ENCODE data around the gene OR5T3. TPM values are rescaled to one million over a fixed set of nuclear protein-coding genes. Genes with fewer than 3 reads are reported as not detected.
A peak's percentile ranks its signal among the peaks of the same experiment; 100 is the strongest.
"Not testable (repeated sequence)": the region's sequence is repeated elsewhere in the genome, so short reads cannot be mapped to it uniquely, and the experiment has no call there.

Gene OR5T3
- total RNA-seq, result not detected in 2 replicates

DNA sequence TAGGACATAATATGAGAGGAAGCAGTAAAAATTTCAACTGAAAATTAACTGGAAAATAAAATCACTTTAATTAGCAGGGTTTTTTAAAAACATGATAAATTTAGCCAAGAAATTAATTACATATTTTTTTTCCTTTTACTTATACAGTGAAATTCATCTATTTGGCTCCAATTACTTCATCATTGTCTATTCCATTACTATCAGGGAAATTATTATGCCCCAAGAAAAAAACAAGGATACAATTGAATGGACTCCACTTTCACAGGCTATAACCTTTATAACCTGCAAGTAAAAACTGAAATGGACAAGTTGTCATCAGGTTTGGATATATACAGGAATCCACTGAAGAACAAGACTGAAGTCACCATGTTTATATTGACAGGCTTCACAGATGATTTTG is at the start of gene OR5T3:
Gene OR5T3 (plus strand): TSS at position 301 of the 400 bp plus-strand sequence. CDS start 0 bp downstream, at position 301.
- no peaks in the 10 kb centered on the region for H3K27me3 ChIP-seq (ENCODE audit: control insufficient read depth, insufficient read depth, low read length)
- H3K4me3 ChIP-seq (ENCODE audit: low read depth, low read length), result no peak within 1 kb of the TSS
- no peak for FAIRE-seq
- TF ChIP-seq, protein P1, sequence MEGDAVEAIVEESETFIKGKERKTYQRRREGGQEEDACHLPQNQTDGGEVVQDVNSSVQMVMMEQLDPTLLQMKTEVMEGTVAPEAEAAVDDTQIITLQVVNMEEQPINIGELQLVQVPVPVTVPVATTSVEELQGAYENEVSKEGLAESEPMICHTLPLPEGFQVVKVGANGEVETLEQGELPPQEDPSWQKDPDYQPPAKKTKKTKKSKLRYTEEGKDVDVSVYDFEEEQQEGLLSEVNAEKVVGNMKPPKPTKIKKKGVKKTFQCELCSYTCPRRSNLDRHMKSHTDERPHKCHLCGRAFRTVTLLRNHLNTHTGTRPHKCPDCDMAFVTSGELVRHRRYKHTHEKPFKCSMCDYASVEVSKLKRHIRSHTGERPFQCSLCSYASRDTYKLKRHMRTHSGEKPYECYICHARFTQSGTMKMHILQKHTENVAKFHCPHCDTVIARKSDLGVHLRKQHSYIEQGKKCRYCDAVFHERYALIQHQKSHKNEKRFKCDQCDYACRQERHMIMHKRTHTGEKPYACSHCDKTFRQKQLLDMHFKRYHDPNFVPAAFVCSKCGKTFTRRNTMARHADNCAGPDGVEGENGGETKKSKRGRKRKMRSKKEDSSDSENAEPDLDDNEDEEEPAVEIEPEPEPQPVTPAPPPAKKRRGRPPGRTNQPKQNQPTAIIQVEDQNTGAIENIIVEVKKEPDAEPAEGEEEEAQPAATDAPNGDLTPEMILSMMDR (IDR thresholded peaks at IDR 0.05; ENCODE audit: insufficient read depth, low read length, severe bottlenecking), result no peak
- H3K36me3 ChIP-seq (ENCODE audit: control insufficient read depth, insufficient read depth, low read length), result no peaks in the 10 kb centered on the region
- no peak for DNase-seq (ENCODE audit: low read depth)

DNA sequence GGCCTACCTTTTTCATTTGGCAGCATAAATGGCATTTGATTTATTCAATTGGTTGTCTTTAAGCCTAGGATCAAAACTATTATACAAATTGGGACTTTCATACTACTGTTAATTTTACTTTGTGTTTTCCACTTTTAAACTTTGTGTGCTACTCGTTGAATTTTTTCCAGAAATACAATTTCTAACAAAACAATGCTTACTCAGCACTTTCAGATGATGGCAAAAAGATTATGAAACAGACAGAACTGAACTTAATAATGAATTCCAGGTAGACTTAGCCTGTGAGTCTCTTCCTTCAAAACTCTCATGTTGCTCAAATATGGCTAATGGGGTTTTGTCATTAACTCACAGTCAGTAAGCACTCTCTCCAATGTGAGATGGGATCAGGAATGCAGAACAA is 44.3 kb upstream of the OR5T3 start:
- Histone ChIP-seq H3K36me3 (ENCODE audit: control insufficient read depth, insufficient read depth, low read length) (no peaks in the 10 kb centered on the region), H3K4me3 (ENCODE audit: low read depth, low read length) (no peak overlapping the region), H3K27me3 (ENCODE audit: control insufficient read depth, insufficient read depth, low read length) (no peaks in the 10 kb centered on the region)
- DNase-seq (ENCODE audit: low read depth) (no peak), FAIRE-seq (no peak)
- TF ChIP-seq, protein P1 (IDR thresholded peaks at IDR 0.05; ENCODE audit: insufficient read depth, low read length, severe bottlenecking), result no peak

DNA sequence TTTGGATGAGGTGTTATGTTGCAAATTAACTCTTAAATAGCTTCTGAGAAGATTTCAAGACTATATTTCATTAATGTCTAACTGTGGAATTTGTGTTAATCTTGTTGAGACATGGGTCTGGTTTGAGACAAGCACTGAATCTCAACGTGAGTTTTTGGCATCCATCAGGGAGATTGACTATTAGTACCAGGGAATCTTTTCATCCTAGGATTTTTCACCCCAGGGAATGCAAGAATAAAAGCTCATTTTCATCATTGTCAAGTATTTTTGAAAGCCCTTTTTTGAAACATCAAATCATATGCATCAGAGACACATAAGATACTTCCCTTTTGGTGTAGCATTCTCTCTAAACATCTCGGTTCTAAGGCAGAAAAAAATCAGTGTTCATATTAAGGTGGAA is 37.5 kb upstream of the OR5T3 start:
- TF ChIP-seq, protein P1 (IDR thresholded peaks at IDR 0.05; ENCODE audit: insufficient read depth, low read length, severe bottlenecking), result no peak
- Histone ChIP-seq H3K4me3 (ENCODE audit: low read depth, low read length) (no peak overlapping the region), H3K27me3 (ENCODE audit: control insufficient read depth, insufficient read depth, low read length) (no peaks in the 10 kb centered on the region), H3K36me3 (ENCODE audit: control insufficient read depth, insufficient read depth, low read length) (no peaks in the 10 kb centered on the region)
- FAIRE-seq (no peak), DNase-seq (ENCODE audit: low read depth) (no peak)

DNA sequence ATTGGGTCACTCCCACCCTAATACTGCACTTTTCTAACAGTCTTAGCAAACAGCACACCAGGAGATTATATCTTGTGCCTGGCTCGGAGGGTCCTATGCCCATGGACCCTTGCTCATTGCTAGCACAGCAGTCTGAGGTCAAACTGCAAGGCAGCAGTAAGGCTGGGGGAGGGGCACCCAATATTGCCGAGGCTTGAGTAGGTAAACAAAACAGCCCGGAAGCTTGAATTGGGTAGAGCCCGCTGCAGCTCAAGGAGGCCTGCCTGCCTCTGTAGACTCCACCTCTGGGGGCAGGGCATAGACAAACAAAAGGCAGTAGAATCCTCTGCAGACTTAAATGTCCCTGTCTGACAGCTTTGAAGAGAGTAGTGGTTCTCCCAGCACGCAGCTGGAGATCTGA is 32.3 kb upstream of the OR5T3 start:
- not testable (repeated sequence) for H3K27me3 ChIP-seq (ENCODE audit: control insufficient read depth, insufficient read depth, low read length); H3K4me3 ChIP-seq (ENCODE audit: low read depth, low read length); DNase-seq (ENCODE audit: low read depth); H3K36me3 ChIP-seq (ENCODE audit: control insufficient read depth, insufficient read depth, low read length); FAIRE-seq

GRCh38 chr11:56234155-56234554 is 17.9 kb upstream of the OR5T3 start, which contains the start of gene OR5T2:
Gene OR5T2 (minus strand): TSS chr11:56234255. CDS start chr11:56233062, 1,193 bp downstream.
- DNase-seq (ENCODE audit: low read depth), result no peak
- TF ChIP-seq, protein P1 (IDR thresholded peaks at IDR 0.05; ENCODE audit: insufficient read depth, low read length, severe bottlenecking), result no peak
- FAIRE-seq, result no peak
- Histone ChIP-seq H3K4me3 (ENCODE audit: low read depth, low read length) (no peak within 1 kb of the TSS), H3K36me3 (ENCODE audit: control insufficient read depth, insufficient read depth, low read length) (no peaks in the 10 kb centered on the region), H3K27me3 (ENCODE audit: control insufficient read depth, insufficient read depth, low read length) (no peaks in the 10 kb centered on the region)

GRCh38 chr11:56271092-56271491 is 19.0 kb downstream of the OR5T3 start:
- Histone ChIP-seq H3K27me3 (ENCODE audit: control insufficient read depth, insufficient read depth, low read length) (no peaks in the 10 kb centered on the region), H3K4me3 (ENCODE audit: low read depth, low read length) (no peak overlapping the region), H3K36me3 (ENCODE audit: control insufficient read depth, insufficient read depth, low read length) (no peaks in the 10 kb centered on the region)
- FAIRE-seq (no peak), DNase-seq (ENCODE audit: low read depth) (peak; percentile 35)
- TF ChIP-seq, protein P1 (IDR thresholded peaks at IDR 0.05; ENCODE audit: insufficient read depth, low read length, severe bottlenecking), result no peak
